GM12878 (cell line): ENCODE results near the gene MAMLD1. TPM values are rescaled to one million over a fixed set of nuclear protein-coding genes. Genes with fewer than 3 reads are reported as not detected.

Experiments
- ATAC-seq: fragments of 200-7000 bp; cut with Tn5 transposase; 3 replicates; pipeline ENCODE4 v1.9.1; 2020; ENCODE audit warnings: mild to moderate bottlenecking, moderate library complexity
- BruUV-seq: library from RNA; stranded (reverse); fragments of 400-500 nt; replicated peaks from 2 replicates; lab custom pipeline; 2021; lab: Mats Ljungman, UMichigan
- CTCF ChIA-PET: fragments of 300-600 bp; sonication (Branson Sonifier 250); formaldehyde crosslinking; extraction: SDS; loops from one replicate; lab custom pipeline; 2021; ENCODE audit warnings: inconsistent platforms; lab: Yijun Ruan, JAX
- POLR2A ChIA-PET: fragments of 350-600 bp; formaldehyde crosslinking; extraction: SDS; loops from one replicate; lab custom pipeline; 2021; ENCODE audit warnings: inconsistent platforms; lab: Charles Lee
- RAD21 ChIA-PET: fragments of 300-600 bp; sonication (Branson Sonifier 250); formaldehyde crosslinking; loops from one replicate; lab custom pipeline; 2023; ENCODE audit warnings: antibody characterized with exemption; ENCODE audit not compliant: unreplicated experiment; lab: Charles Lee
- SMC1A ChIA-PET: fragments of 300-600 bp; sonication (Branson Sonifier 250); formaldehyde crosslinking; loops from one replicate; lab custom pipeline; 2023; ENCODE audit not compliant: unreplicated experiment, uncharacterized antibody; lab: Charles Lee
- DNase-seq: peaks from one replicate; pipeline ENCODE4 v3.0.0-alpha.2; 2011; ENCODE audit warnings: low read depth, low spot score
- FAIRE-seq: peaks from 3 replicates; lab custom pipeline; 2011; peaks lifted over from hg19 to GRCh38; lab: Jason Lieb, UNC
- H2AFZ ChIP-seq: 2 replicates; pipeline ENCODE4 v1.6.0; 2011; ENCODE audit warnings: low read depth, low read length, control low read depth; ENCODE audit not compliant: control insufficient read depth
- H3K27ac ChIP-seq: 2 replicates; pipeline ENCODE4 v1.5.1; 2011; ENCODE audit warnings: control low read depth; ENCODE audit not compliant: control insufficient read depth, insufficient read depth
- H3K27me3 ChIP-seq, 2 experiments: replicated peaks in 1 of 2; 2 replicates each; pipeline versions ENCODE4 v1.6.0 to v1.6.1; 2011; ENCODE audit warnings: low read length in 1 of 2; ENCODE audit not compliant: control insufficient read depth in 2 of 2, insufficient read depth in 2 of 2
- H3K36me3 ChIP-seq, 2 experiments: 2 replicates each; pipeline ENCODE4 v1.5.1; 2011; ENCODE audit warnings: low read length in 1 of 2; ENCODE audit not compliant: control insufficient read depth in 2 of 2, insufficient read depth in 2 of 2
- H3K4me1 ChIP-seq: 2 replicates; pipeline ENCODE4 v1.6.1; 2011; ENCODE audit warnings: mild to moderate bottlenecking, low read length, moderate library complexity, mixed read lengths; ENCODE audit not compliant: control insufficient read depth, insufficient read depth
- H3K4me2 ChIP-seq: 2 replicates; pipeline ENCODE4 v1.6.0; 2011; ENCODE audit warnings: control low read depth; ENCODE audit not compliant: control insufficient read depth, insufficient read depth
- H3K4me3 ChIP-seq: fragments of 200-600 bp; sonication (generic); 2 replicates; pipeline ENCODE4 v1.5.1; 2016
- H3K79me2 ChIP-seq: 2 replicates; pipeline ENCODE4 v1.6.0; 2011; ENCODE audit warnings: low read length; ENCODE audit not compliant: control insufficient read depth, insufficient read depth
- H3K9ac ChIP-seq: 2 replicates; pipeline ENCODE4 v1.8.0; 2011; ENCODE audit warnings: low read length, control low read depth, mixed read lengths; ENCODE audit not compliant: control insufficient read depth, insufficient read depth
- H3K9me3 ChIP-seq: replicated peaks from 3 replicates; pipeline ENCODE4 v1.5.1; 2011; ENCODE audit warnings: mild to moderate bottlenecking, low read length; ENCODE audit not compliant: control insufficient read depth, insufficient read depth
- H4K20me1 ChIP-seq: 2 replicates; pipeline ENCODE4 v1.6.0; 2011; ENCODE audit not compliant: control insufficient read depth, insufficient read depth
- FOXM1 ChIP-seq: IDR thresholded peaks from 2 replicates; pipeline ENCODE4 v1.6.1; 2012; ENCODE audit warnings: low read depth, mild to moderate bottlenecking, inconsistent platforms, low read length, moderate library complexity
- GATAD2B ChIP-seq: fragments of 450-650 bp; conservative IDR thresholded peaks from 2 replicates; pipeline ENCODE4 v1.6.1; 2017; ENCODE audit warnings: low read depth, mild to moderate bottlenecking, moderate library complexity
- HDAC2 ChIP-seq: fragments of 200-600 bp; sonication (generic); IDR thresholded peaks from 2 replicates; pipeline ENCODE4 v1.6.1; 2017
- NFXL1 ChIP-seq: fragments of 450-650 bp; IDR thresholded peaks from 2 replicates; pipeline ENCODE4 v1.6.1; 2017; ENCODE audit warnings: antibody characterized with exemption, mild to moderate bottlenecking, borderline replicate concordance
- NFYB ChIP-seq: IDR thresholded peaks from 2 replicates; pipeline ENCODE4 v1.6.1; 2011; ENCODE audit warnings: low read depth, mild to moderate bottlenecking, low read length, improper control_type of control experiment, moderate library complexity; ENCODE audit not compliant: insufficient read depth
- RFX5 ChIP-seq: IDR thresholded peaks from 2 replicates; pipeline ENCODE4 v1.6.1; 2011; ENCODE audit warnings: low read depth, low read length, improper control_type of control experiment
- RUNX3 ChIP-seq: IDR thresholded peaks from 2 replicates; pipeline ENCODE4 v1.6.1; 2012; ENCODE audit warnings: low read length, inconsistent platforms
- STAT3 ChIP-seq: IDR thresholded peaks from 2 replicates; pipeline ENCODE4 v1.6.1; 2011; ENCODE audit warnings: low read depth, low read length, improper control_type of control experiment
- SUZ12 ChIP-seq: fragments of 200-600 bp; sonication (generic); IDR thresholded peaks from one replicate; pipeline ENCODE4 v1.6.1; 2018; ENCODE audit warnings: antibody characterized with exemption, mild to moderate bottlenecking; ENCODE audit not compliant: unreplicated experiment
- ZNF687 ChIP-seq: fragments of 450-650 bp; IDR thresholded peaks from 2 replicates; pipeline ENCODE4 v1.6.1; 2017; ENCODE audit warnings: mild to moderate bottlenecking, moderate library complexity
- WGBS: methylation state at CpG from one replicate; pipeline ENCODE4 v1.1.6; 2016; ENCODE audit warnings: low lambda C conversion rate; ENCODE audit not compliant: insufficient replicate concordance, insufficient coverage; ENCODE audit errors: missing lambda C conversion rate; 5-methylcytosine and 5-hydroxymethylcytosine counted together
- in situ Hi-C: fragments of 300-500 bp; cut with MboI; formaldehyde crosslinking; loops from 9 replicates; pipeline ENCODE4 v1.14.3; 2018; ENCODE audit warnings: mixed read lengths
- intact Hi-C: fragments of 100-400 bp; cut with micrococcal nuclease; formaldehyde crosslinking; loops from one replicate; pipeline ENCODE4 v1.14.2; 2022; ENCODE audit not compliant: unreplicated experiment
- polyA plus RNA-seq, 11 experiments: library from polyadenylated mRNA; depleted of rRNA in 4 of 11; unstranded in 6 of 11; stranded (reverse) in 5 of 11; fragments of >200 nt; fragmentation: Nextera tagmentation in 4 of 11; fragmentation: Illumina TruSeq in 1 of 11; extraction: Ambion mirVana in 4 of 11; extraction: Trizol in 1 of 11; gene quantifications; 1 replicate in 1 of 11; 2 replicates in 10 of 11; pipeline versions ENCODE4 v1.2.1 to v1.2.3, GENCODE V29; 2011 to 2016; ENCODE audit warnings: inconsistent platforms in 2 of 11, missing spikeins in 2 of 11, low read depth in 1 of 11
- total RNA-seq, 4 experiments: library from RNA; depleted of rRNA in 3 of 4; stranded (reverse); fragments of >200 nt in 3 of 4; fragmentation: Illumina TruSeq in 1 of 4; extraction: Trizol in 1 of 4; gene quantifications; 2 replicates each; pipeline versions ENCODE4 v1.2.1 to v1.2.3, GENCODE V29; 2013 to 2021
- TF ChIP-seq, protein P1 (sequence below): fragments of 450-650 bp; IDR thresholded peaks from 2 replicates; pipeline ENCODE4 v1.6.1; 2017; ENCODE audit warnings: borderline replicate concordance
- TF ChIP-seq, protein P2 (sequence below): fragments of 150-350 bp; IDR thresholded peaks from 2 replicates; pipeline ENCODE4 v1.6.1; 2016; ENCODE audit warnings: low read depth, low read length

MAMLD1 gene
- total and polyA plus RNA-seq, 10 of the 15 experiments (the other 5 are each of a cell fraction or from before 2014, with no cell fraction given), result 0.03 to 0.05 TPM; not detected in 8

DNA sequence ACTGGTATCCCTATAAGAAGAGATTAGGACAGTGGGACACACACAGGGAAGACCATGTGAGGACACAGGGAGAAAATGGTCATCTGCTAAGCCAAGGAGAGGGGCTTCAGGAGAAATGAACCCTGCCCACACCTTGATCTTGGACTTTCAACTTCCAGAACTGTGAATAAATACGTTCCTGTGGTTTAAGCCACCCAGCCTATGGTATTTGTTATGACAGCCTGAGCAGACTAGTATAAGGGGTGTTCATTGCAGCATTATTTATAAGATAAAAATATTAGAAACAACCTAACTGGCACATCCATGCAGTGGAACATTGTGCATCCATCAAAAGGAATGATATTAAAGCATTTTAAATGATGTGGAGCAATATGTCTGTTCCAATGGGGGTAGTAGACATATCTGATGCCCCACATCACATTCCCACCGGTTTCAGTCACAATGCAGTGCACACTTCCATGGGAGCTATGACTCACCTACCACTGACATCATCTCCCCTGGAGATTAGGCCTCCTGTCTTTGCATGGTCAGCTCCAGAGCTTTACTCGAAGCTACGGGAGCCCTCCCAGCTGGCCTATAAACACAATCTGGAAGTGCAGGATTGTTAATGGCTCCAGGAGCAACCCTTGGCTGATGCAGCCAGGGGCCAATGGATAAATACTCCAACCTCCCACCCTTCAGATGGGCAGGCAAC is 38.9 kb upstream of the MAMLD1 start:
- no peak overlapping the region for H3K4me3 ChIP-seq
- no peak for TF ChIP-seq RUNX3
- no peak for TF ChIP-seq NFXL1
- TF ChIP-seq RFX5, result no peak
- TF ChIP-seq GATAD2B, result no peak
- no peak for TF ChIP-seq SUZ12
- TF ChIP-seq NFYB, result no peak
- TF ChIP-seq, protein P1, sequence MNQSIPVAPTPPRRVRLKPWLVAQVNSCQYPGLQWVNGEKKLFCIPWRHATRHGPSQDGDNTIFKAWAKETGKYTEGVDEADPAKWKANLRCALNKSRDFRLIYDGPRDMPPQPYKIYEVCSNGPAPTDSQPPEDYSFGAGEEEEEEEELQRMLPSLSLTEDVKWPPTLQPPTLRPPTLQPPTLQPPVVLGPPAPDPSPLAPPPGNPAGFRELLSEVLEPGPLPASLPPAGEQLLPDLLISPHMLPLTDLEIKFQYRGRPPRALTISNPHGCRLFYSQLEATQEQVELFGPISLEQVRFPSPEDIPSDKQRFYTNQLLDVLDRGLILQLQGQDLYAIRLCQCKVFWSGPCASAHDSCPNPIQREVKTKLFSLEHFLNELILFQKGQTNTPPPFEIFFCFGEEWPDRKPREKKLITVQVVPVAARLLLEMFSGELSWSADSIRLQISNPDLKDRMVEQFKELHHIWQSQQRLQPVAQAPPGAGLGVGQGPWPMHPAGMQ, result no peak
- TF ChIP-seq, protein P2, sequence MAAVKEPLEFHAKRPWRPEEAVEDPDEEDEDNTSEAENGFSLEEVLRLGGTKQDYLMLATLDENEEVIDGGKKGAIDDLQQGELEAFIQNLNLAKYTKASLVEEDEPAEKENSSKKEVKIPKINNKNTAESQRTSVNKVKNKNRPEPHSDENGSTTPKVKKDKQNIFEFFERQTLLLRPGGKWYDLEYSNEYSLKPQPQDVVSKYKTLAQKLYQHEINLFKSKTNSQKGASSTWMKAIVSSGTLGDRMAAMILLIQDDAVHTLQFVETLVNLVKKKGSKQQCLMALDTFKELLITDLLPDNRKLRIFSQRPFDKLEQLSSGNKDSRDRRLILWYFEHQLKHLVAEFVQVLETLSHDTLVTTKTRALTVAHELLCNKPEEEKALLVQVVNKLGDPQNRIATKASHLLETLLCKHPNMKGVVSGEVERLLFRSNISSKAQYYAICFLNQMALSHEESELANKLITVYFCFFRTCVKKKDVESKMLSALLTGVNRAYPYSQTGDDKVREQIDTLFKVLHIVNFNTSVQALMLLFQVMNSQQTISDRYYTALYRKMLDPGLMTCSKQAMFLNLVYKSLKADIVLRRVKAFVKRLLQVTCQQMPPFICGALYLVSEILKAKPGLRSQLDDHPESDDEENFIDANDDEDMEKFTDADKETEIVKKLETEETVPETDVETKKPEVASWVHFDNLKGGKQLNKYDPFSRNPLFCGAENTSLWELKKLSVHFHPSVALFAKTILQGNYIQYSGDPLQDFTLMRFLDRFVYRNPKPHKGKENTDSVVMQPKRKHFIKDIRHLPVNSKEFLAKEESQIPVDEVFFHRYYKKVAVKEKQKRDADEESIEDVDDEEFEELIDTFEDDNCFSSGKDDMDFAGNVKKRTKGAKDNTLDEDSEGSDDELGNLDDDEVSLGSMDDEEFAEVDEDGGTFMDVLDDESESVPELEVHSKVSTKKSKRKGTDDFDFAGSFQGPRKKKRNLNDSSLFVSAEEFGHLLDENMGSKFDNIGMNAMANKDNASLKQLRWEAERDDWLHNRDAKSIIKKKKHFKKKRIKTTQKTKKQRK, result no peak
- TF ChIP-seq HDAC2, result no peak
- TF ChIP-seq STAT3, result no peak
- TF ChIP-seq FOXM1, result no peak
- TF ChIP-seq ZNF687, result no peak
- TF ChIP-seq, all 136 proteins: peak for 0
- no TSS peak for BruUV-seq
- Histone ChIP-seq H3K4me1 (no peaks in the 10 kb centered on the region), H4K20me1 (no peaks in the 10 kb centered on the region), H3K4me2 (no peak overlapping the region), H3K27me3 (no peaks in the 10 kb centered on the region; a peak in 2 of 4 replicates), H3K9me3 (no peaks in the 10 kb centered on the region), H3K27ac (no peak overlapping the region), H3K79me2 (no peaks in the 10 kb centered on the region), H3K9ac (no peak overlapping the region), H3K36me3 (no peaks in the 10 kb centered on the region), H2AFZ (no peak overlapping the region)
- ATAC-seq, result no peak
- intact Hi-C loops (no loop called here), in situ Hi-C loops (no loop called here)
- POLR2A ChIA-PET, result no interaction called here
- SMC1A ChIA-PET, result no interaction called here
- WGBS, result 5% methylated on average over 4 of the region's 4 CpGs
- RAD21 ChIA-PET, result no interaction called here
- no peak for DNase-seq
- no peak for FAIRE-seq
- CTCF ChIA-PET, result interaction anchor here (0.7 kb wide), 1 partner anchor 368 kb away, joined by 3 read pairs; no protein-coding TSS in a partner anchor
